Testis (tissue), 2 donors: ENCODE measurements around the gene P2RY6.

Experiments
- POLR2A ChIP-seq: fragments of 450-650 bp; IDR thresholded peaks from one replicate; pipeline ENCODE4 v1.6.1; 2017; ENCODE audit warnings: antibody characterized with exemption, mild to moderate bottlenecking, moderate library complexity
- TF ChIP-seq, protein P1 (sequence below), 3 experiments: fragments of 450-650 bp in 2 of 3; fragments of 200-600 bp in 1 of 3; sonication (generic) in 1 of 3; IDR thresholded peaks; one replicate each; pipeline ENCODE4 v1.5.1; 2016 to 2019; ENCODE audit warnings: antibody characterized with exemption in 3 of 3, mild to moderate bottlenecking in 2 of 3, moderate library complexity in 1 of 3

DNA sequence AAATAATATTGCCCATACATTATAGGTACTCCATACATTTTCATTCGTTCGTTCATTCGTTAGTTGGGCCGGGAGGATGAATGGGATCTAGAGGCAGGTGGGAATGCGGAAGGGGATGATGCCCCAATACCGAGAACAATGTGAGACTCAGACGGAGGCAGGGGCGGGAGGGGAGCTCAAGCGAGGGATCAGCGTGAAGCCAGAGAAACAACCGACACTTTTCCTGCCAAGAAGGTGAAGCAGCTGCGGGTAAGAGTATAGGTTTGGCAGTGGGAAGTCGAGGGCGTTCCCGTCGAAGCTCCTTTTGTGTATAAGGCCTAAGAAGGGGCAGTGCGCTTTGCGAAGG lies 34.8 kb downstream of the P2RY6 start:
- TF ChIP-seq, protein P1, sequence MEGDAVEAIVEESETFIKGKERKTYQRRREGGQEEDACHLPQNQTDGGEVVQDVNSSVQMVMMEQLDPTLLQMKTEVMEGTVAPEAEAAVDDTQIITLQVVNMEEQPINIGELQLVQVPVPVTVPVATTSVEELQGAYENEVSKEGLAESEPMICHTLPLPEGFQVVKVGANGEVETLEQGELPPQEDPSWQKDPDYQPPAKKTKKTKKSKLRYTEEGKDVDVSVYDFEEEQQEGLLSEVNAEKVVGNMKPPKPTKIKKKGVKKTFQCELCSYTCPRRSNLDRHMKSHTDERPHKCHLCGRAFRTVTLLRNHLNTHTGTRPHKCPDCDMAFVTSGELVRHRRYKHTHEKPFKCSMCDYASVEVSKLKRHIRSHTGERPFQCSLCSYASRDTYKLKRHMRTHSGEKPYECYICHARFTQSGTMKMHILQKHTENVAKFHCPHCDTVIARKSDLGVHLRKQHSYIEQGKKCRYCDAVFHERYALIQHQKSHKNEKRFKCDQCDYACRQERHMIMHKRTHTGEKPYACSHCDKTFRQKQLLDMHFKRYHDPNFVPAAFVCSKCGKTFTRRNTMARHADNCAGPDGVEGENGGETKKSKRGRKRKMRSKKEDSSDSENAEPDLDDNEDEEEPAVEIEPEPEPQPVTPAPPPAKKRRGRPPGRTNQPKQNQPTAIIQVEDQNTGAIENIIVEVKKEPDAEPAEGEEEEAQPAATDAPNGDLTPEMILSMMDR (IDR thresholded peaks at IDR 0.05), result no peak
- no peak for TF ChIP-seq POLR2A
